ENCODE measurements around the gene RAB44. TPM values are rescaled to one million over a fixed set of nuclear protein-coding genes. Genes with fewer than 3 reads are reported as not detected.

RAB44 gene
- total RNA-seq, 1 donor from 2014 or later, result not detected

GRCh38 chr6:36734486-36735060, 36.9 kb downstream of the RAB44 start:
- DNase-seq, result no peak
- H3K4me1 Mint-ChIP-seq (ENCODE audit: low read depth, unreplicated experiment), result peaks cover 3% of the 10 kb centered on the region
- no peak overlapping the region for H3K27ac Mint-ChIP-seq (ENCODE audit: unreplicated experiment)
- H3K36me3 Mint-ChIP-seq (ENCODE audit: unreplicated experiment), result no peaks in the 10 kb centered on the region
- TF ChIP-seq CTCF (IDR thresholded peaks at IDR 0.05; ENCODE audit: partially characterized antibody, unreplicated experiment), result no peak
- no peak overlapping the region for H3K4me3 Mint-ChIP-seq (ENCODE audit: unreplicated experiment)
- H3K9me3 Mint-ChIP-seq (ENCODE audit: unreplicated experiment), result peaks cover 2% of the 10 kb centered on the region
- peaks cover 3% of the 10 kb centered on the region for H3K27me3 Mint-ChIP-seq (ENCODE audit: unreplicated experiment)

GRCh38 chr6:36735110-36736071, 37.8 kb downstream of the RAB44 start:
- peaks cover 9% of the 10 kb centered on the region for H3K27me3 Mint-ChIP-seq (ENCODE audit: unreplicated experiment)
- peaks cover 2% of the 10 kb centered on the region for H3K9me3 Mint-ChIP-seq (ENCODE audit: unreplicated experiment)
- no peak overlapping the region for H3K4me3 Mint-ChIP-seq (ENCODE audit: unreplicated experiment)
- H3K4me1 Mint-ChIP-seq (ENCODE audit: low read depth, unreplicated experiment), result peaks cover 3% of the 10 kb centered on the region
- TF ChIP-seq CTCF (IDR thresholded peaks at IDR 0.05; ENCODE audit: partially characterized antibody, unreplicated experiment), result no peak
- peaks cover 4% of the 10 kb centered on the region for H3K36me3 Mint-ChIP-seq (ENCODE audit: unreplicated experiment)
- no peak overlapping the region for H3K27ac Mint-ChIP-seq (ENCODE audit: unreplicated experiment)
- DNase-seq, result no peak

- Mint-ChIP-seq H3K27ac (ENCODE audit: unreplicated experiment) (no peak overlapping the region), H3K4me3 (ENCODE audit: unreplicated experiment) (no peak overlapping the region), H3K36me3 (ENCODE audit: unreplicated experiment) (peaks cover 4% of the 10 kb centered on the region), H3K9me3 (ENCODE audit: unreplicated experiment) (peaks cover 2% of the 10 kb centered on the region), H3K27me3 (ENCODE audit: unreplicated experiment) (peaks cover 9% of the 10 kb centered on the region), H3K4me1 (ENCODE audit: low read depth, unreplicated experiment) (peaks cover 3% of the 10 kb centered on the region)
- DNase-seq, result no peak
- TF ChIP-seq CTCF (IDR thresholded peaks at IDR 0.05; ENCODE audit: partially characterized antibody, unreplicated experiment), result no peak
Measured at GRCh38 chr6:36737043-36737785, 39.6 kb downstream of the RAB44 start.

GRCh38 chr6:36738108-36738507, 40.5 kb downstream of the RAB44 start:
- no peak overlapping the region for H3K4me3 Mint-ChIP-seq (ENCODE audit: unreplicated experiment)
- peaks cover 2% of the 10 kb centered on the region for H3K9me3 Mint-ChIP-seq (ENCODE audit: unreplicated experiment)
- DNase-seq, result no peak
- peaks cover 4% of the 10 kb centered on the region for H3K36me3 Mint-ChIP-seq (ENCODE audit: unreplicated experiment)
- peaks cover 9% of the 10 kb centered on the region for H3K27me3 Mint-ChIP-seq (ENCODE audit: unreplicated experiment)
- peaks cover 3% of the 10 kb centered on the region for H3K4me1 Mint-ChIP-seq (ENCODE audit: low read depth, unreplicated experiment)
- no peak for TF ChIP-seq CTCF (IDR thresholded peaks at IDR 0.05; ENCODE audit: partially characterized antibody, unreplicated experiment)
- no peak overlapping the region for H3K27ac Mint-ChIP-seq (ENCODE audit: unreplicated experiment)

Data from glutamatergic neuron (in vitro differentiated cells).